Measurements from ENCODE around the gene BMP8A. TPM values are rescaled to one million over a fixed set of nuclear protein-coding genes. Genes with fewer than 3 reads are reported as not detected.
"Not testable (repeated sequence)": the region's sequence is repeated elsewhere in the genome, so short reads cannot be mapped to it uniquely, and the experiment has no call there.

Gene BMP8A
- not detected in 2 replicates for total RNA-seq (2014; rRNA removed; shearing (Covaris generic); ENCODE audit: low replicate concordance)

GRCh38 chr1:39491146-39491921 lies at the start of gene BMP8A:
Gene BMP8A, plus strand, starts transcription at chr1:39491636. Its CDS starts 356 bp downstream, at chr1:39491992.
- in situ Hi-C loops (cut with HindIII; ENCODE audit: low pct_unique_long_range_greater_than_20kb, low sequenced_read_pairs) = no loop called here
- DNase-seq (ENCODE audit: low read depth) = peak; percentile 63

GRCh38 chr1:39441797-39442196 lies 49.6 kb upstream of the BMP8A start:
- no peak for DNase-seq (ENCODE audit: low read depth)
- in situ Hi-C loops (cut with HindIII; ENCODE audit: low pct_unique_long_range_greater_than_20kb, low sequenced_read_pairs) = no loop called here

- DNase-seq (ENCODE audit: low read depth) = no peak
- in situ Hi-C loops (cut with HindIII; ENCODE audit: low pct_unique_long_range_greater_than_20kb, low sequenced_read_pairs) = no loop called here
Measured at GRCh38 chr1:39445573-39445972, 45.9 kb upstream of the BMP8A start.

- in situ Hi-C loops (cut with HindIII; ENCODE audit: low pct_unique_long_range_greater_than_20kb, low sequenced_read_pairs) = no loop called here
- DNase-seq (ENCODE audit: low read depth) = no peak
Measured at GRCh38 chr1:39446986-39447567, 44.4 kb upstream of the BMP8A start.

- DNase-seq (ENCODE audit: low read depth); in situ Hi-C loops (cut with HindIII; ENCODE audit: low pct_unique_long_range_greater_than_20kb, low sequenced_read_pairs): not testable (repeated sequence)
Measured at GRCh38 chr1:39450041-39450440, 41.4 kb upstream of the BMP8A start.

- in situ Hi-C loops (cut with HindIII; ENCODE audit: low pct_unique_long_range_greater_than_20kb, low sequenced_read_pairs) = no loop called here
- no peak for DNase-seq (ENCODE audit: low read depth)
Measured at GRCh38 chr1:39450956-39451606, 40.4 kb upstream of the BMP8A start.

- in situ Hi-C loops (cut with HindIII; ENCODE audit: low pct_unique_long_range_greater_than_20kb, low sequenced_read_pairs) = no loop called here
- no peak for DNase-seq (ENCODE audit: low read depth)
Measured at GRCh38 chr1:39452081-39452480, 39.4 kb upstream of the BMP8A start.

- in situ Hi-C loops (cut with HindIII; ENCODE audit: low pct_unique_long_range_greater_than_20kb, low sequenced_read_pairs) = no loop called here
- no peak for DNase-seq (ENCODE audit: low read depth)
Measured at GRCh38 chr1:39452540-39452939, 38.9 kb upstream of the BMP8A start.

GRCh38 chr1:39453603-39454002 lies 37.8 kb upstream of the BMP8A start:
- DNase-seq (ENCODE audit: low read depth) = no peak
- in situ Hi-C loops (cut with HindIII; ENCODE audit: low pct_unique_long_range_greater_than_20kb, low sequenced_read_pairs) = no loop called here

GRCh38 chr1:39458991-39459390 lies 32.4 kb upstream of the BMP8A start:
- in situ Hi-C loops (cut with HindIII; ENCODE audit: low pct_unique_long_range_greater_than_20kb, low sequenced_read_pairs) = no loop called here
- no peak for DNase-seq (ENCODE audit: low read depth)

- DNase-seq (ENCODE audit: low read depth) = no peak
- in situ Hi-C loops (cut with HindIII; ENCODE audit: low pct_unique_long_range_greater_than_20kb, low sequenced_read_pairs) = no loop called here
Measured at GRCh38 chr1:39462074-39462473, 29.4 kb upstream of the BMP8A start.

- in situ Hi-C loops (cut with HindIII; ENCODE audit: low pct_unique_long_range_greater_than_20kb, low sequenced_read_pairs) = no loop called here
- no peak for DNase-seq (ENCODE audit: low read depth)
Measured at GRCh38 chr1:39466413-39467107, 24.9 kb upstream of the BMP8A start.

- DNase-seq (ENCODE audit: low read depth); in situ Hi-C loops (cut with HindIII; ENCODE audit: low pct_unique_long_range_greater_than_20kb, low sequenced_read_pairs): not testable (repeated sequence)
Measured at GRCh38 chr1:39467108-39467720, 24.2 kb upstream of the BMP8A start.

GRCh38 chr1:39469150-39469549 lies 22.3 kb upstream of the BMP8A start:
- DNase-seq (ENCODE audit: low read depth) = no peak
- in situ Hi-C loops (cut with HindIII; ENCODE audit: low pct_unique_long_range_greater_than_20kb, low sequenced_read_pairs) = no loop called here

- no peak for DNase-seq (ENCODE audit: low read depth)
- in situ Hi-C loops (cut with HindIII; ENCODE audit: low pct_unique_long_range_greater_than_20kb, low sequenced_read_pairs) = no loop called here
Measured at GRCh38 chr1:39470040-39470439, 21.4 kb upstream of the BMP8A start.

GRCh38 chr1:39472826-39473225 lies 18.6 kb upstream of the BMP8A start:
- no peak for DNase-seq (ENCODE audit: low read depth)
- in situ Hi-C loops (cut with HindIII; ENCODE audit: low pct_unique_long_range_greater_than_20kb, low sequenced_read_pairs) = no loop called here

GRCh38 chr1:39473324-39473723 lies 18.1 kb upstream of the BMP8A start:
- DNase-seq (ENCODE audit: low read depth) = no peak
- in situ Hi-C loops (cut with HindIII; ENCODE audit: low pct_unique_long_range_greater_than_20kb, low sequenced_read_pairs) = no loop called here

GRCh38 chr1:39474810-39475209 lies 16.6 kb upstream of the BMP8A start:
- in situ Hi-C loops (cut with HindIII; ENCODE audit: low pct_unique_long_range_greater_than_20kb, low sequenced_read_pairs) = no loop called here
- DNase-seq (ENCODE audit: low read depth) = no peak

Measured in Caki2 (cell line).